Neuronal stem cell (in vitro differentiated cells): ENCODE data around the gene PHTF2.

Experiments
- DNase-seq: peaks from one replicate; pipeline ENCODE4 v3.0.0-alpha.2; 2013; ENCODE audit warnings: low spot score
- H2AFZ ChIP-seq: one replicate; pipeline ENCODE4 v1.6.1; 2013; ENCODE audit warnings: mild to moderate bottlenecking, low read length, inconsistent platforms
- H2AK5ac ChIP-seq: 2 replicates; pipeline ENCODE4 v1.6.1; 2013; ENCODE audit warnings: low read depth, mild to moderate bottlenecking, inconsistent platforms, low read length, moderate library complexity, mixed read lengths
- H2BK120ac ChIP-seq: 2 replicates; pipeline ENCODE4 v1.6.1; 2013; ENCODE audit warnings: low read depth, mild to moderate bottlenecking, inconsistent platforms, low read length, moderate library complexity, mixed read lengths
- H2BK12ac ChIP-seq: one replicate; pipeline ENCODE4 v1.6.1; 2013; ENCODE audit warnings: low read length, inconsistent platforms
- H2BK15ac ChIP-seq: 2 replicates; pipeline ENCODE4 v1.6.1; 2013; ENCODE audit warnings: mild to moderate bottlenecking, low read length, inconsistent platforms, mixed read lengths
- H2BK5ac ChIP-seq: one replicate; pipeline ENCODE4 v1.6.1; 2013; ENCODE audit warnings: inconsistent platforms, mild to moderate bottlenecking, low read length, moderate library complexity
- H3K14ac ChIP-seq: one replicate; pipeline ENCODE4 v1.6.1; 2013; ENCODE audit warnings: low read length, inconsistent platforms
- H3K18ac ChIP-seq: 2 replicates; pipeline ENCODE4 v1.6.1; 2013; ENCODE audit warnings: low read length, inconsistent platforms
- H3K23ac ChIP-seq: 2 replicates; pipeline ENCODE4 v1.6.1; 2013; ENCODE audit warnings: low read depth, mild to moderate bottlenecking, mixed read lengths, low read length, inconsistent platforms; ENCODE audit not compliant: poor library complexity
- H3K27ac ChIP-seq: replicated peaks from 3 replicates; pipeline ENCODE4 v1.5.1; 2013; ENCODE audit warnings: low read length, inconsistent platforms
- H3K27me3 ChIP-seq, 3 experiments: 2 replicates each; pipeline ENCODE4 v1.6.1; 2013; ENCODE audit warnings: low read length in 3 of 3, mild to moderate bottlenecking in 2 of 3, inconsistent platforms in 1 of 3, low read depth in 1 of 3, mixed read lengths in 1 of 3, moderate library complexity in 1 of 3; ENCODE audit not compliant: control insufficient read depth in 3 of 3, insufficient read depth in 3 of 3
- H3K36me3 ChIP-seq, 2 donors: replicated peaks in 1 of 2; 2 replicates each; pipeline ENCODE4 v1.6.1; 2013; ENCODE audit warnings: low read length in 2 of 2; ENCODE audit not compliant: control insufficient read depth in 2 of 2, insufficient read depth in 2 of 2
- H3K4ac ChIP-seq: 2 replicates; pipeline ENCODE4 v1.6.1; 2013; ENCODE audit warnings: inconsistent platforms, mild to moderate bottlenecking, low read length, moderate library complexity
- H3K4me1 ChIP-seq, 2 donors: 1 replicate in 1 of 2; 2 replicates in 1 of 2; pipeline ENCODE4 v1.6.1; 2013; ENCODE audit warnings: low read length in 2 of 2, low read depth in 1 of 2; ENCODE audit not compliant: control insufficient read depth in 2 of 2, insufficient read depth in 1 of 2
- H3K4me2 ChIP-seq: one replicate; pipeline ENCODE4 v1.6.1; 2013; ENCODE audit warnings: mild to moderate bottlenecking, low read length, inconsistent platforms; ENCODE audit not compliant: insufficient read depth, poor library complexity, severe bottlenecking
- H3K4me3 ChIP-seq, 2 donors: 2 replicates each; pipeline ENCODE4 v1.5.1; 2013; ENCODE audit warnings: low read length in 2 of 2, mild to moderate bottlenecking in 2 of 2, inconsistent platforms in 1 of 2, moderate library complexity in 1 of 2
- H3K79me1 ChIP-seq: one replicate; pipeline ENCODE4 v1.6.1; 2013; ENCODE audit warnings: low read depth, mild to moderate bottlenecking, inconsistent platforms, low read length, moderate library complexity
- H3K9ac ChIP-seq: one replicate; pipeline ENCODE4 v1.6.1; 2013; ENCODE audit warnings: mild to moderate bottlenecking, low read depth, low read length, inconsistent platforms; ENCODE audit not compliant: poor library complexity
- H3K9me3 ChIP-seq, 2 donors: replicated peaks in 1 of 2; 2 replicates each; pipeline versions ENCODE3 to v1.6.1; 2013; ENCODE audit warnings: low read length in 2 of 2, mild to moderate bottlenecking in 2 of 2, inconsistent platforms in 1 of 2, low read depth in 1 of 2, mixed read lengths in 1 of 2, moderate library complexity in 1 of 2; ENCODE audit not compliant: control insufficient read depth in 2 of 2, insufficient read depth in 1 of 2
- H4K8ac ChIP-seq: one replicate; pipeline ENCODE4 v1.6.1; 2013; ENCODE audit warnings: low read depth, mild to moderate bottlenecking, inconsistent platforms, low read length, moderate library complexity
- H4K91ac ChIP-seq: one replicate; pipeline ENCODE4 v1.6.1; 2013; ENCODE audit warnings: low read length, low read depth, mild to moderate bottlenecking, inconsistent platforms; ENCODE audit not compliant: poor library complexity
- WGBS, 2 donors: extraction: QIAGEN DNeasy Blood & Tissue Kit; methylation state at CpG; one replicate each; pipeline ENCODE4 v1.1.7; 2013; ENCODE audit warnings: missing lambda C conversion rate in 2 of 2, mixed read lengths in 1 of 2; ENCODE audit not compliant: insufficient read length in 2 of 2, insufficient replicate concordance in 1 of 2; ENCODE audit errors: extremely low coverage in 2 of 2; 5-methylcytosine and 5-hydroxymethylcytosine counted together

The PHTF2 gene

DNA sequence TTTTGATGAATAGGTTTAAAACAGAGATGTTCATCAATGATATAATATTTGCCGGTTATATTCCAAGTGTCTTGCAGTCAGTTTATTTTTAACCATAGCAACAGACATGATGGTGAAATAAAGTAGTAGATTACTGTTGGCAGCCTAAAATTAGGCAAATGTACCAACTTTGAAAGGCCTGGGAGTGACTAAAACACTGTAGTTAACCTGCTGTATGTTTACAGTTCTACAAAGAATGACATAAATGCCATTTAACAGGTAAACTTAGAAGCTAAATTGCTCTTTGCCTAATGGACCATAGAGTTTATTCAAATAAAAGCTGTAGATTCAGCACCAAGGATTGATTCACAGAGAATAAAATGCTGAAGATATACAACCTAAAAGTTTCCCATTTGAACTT lies 64.1 kb downstream of the PHTF2 start:
- H3K9me3 ChIP-seq: no peaks in the 10 kb centered on the region
- no peak overlapping the region for H3K18ac ChIP-seq
- H2BK15ac ChIP-seq: no peak overlapping the region
- H3K9ac ChIP-seq: no peak overlapping the region
- no peak overlapping the region for H2BK5ac ChIP-seq
- H3K23ac ChIP-seq: no peak overlapping the region
- H2AK5ac ChIP-seq: no peak overlapping the region
- H3K4ac ChIP-seq: no peak overlapping the region
- DNase-seq: no peak
- no peak overlapping the region for H2AFZ ChIP-seq
- no peak overlapping the region for H2BK12ac ChIP-seq
- no peaks in the 10 kb centered on the region for H3K27me3 ChIP-seq
- no peak overlapping the region for H3K4me2 ChIP-seq
- no peaks in the 10 kb centered on the region for H3K36me3 ChIP-seq
- H2BK120ac ChIP-seq: no peak overlapping the region
- no peak overlapping the region for H3K14ac ChIP-seq
- no peak overlapping the region for H4K8ac ChIP-seq
- H3K4me1 ChIP-seq: no peaks in the 10 kb centered on the region
- WGBS, 2 donors: no CpG with 5 or more reads among the region's 1 CpG
- H4K91ac ChIP-seq: no peak overlapping the region
- H3K27ac ChIP-seq: no peak overlapping the region
- H3K79me1 ChIP-seq: peaks cover 2% of the 10 kb centered on the region
- H3K4me3 ChIP-seq: no peak overlapping the region

- Histone ChIP-seq H3K27me3 (no peaks in the 10 kb centered on the region), H2AFZ (no peak overlapping the region), H2BK5ac (no peak overlapping the region), H3K18ac (no peak overlapping the region), H3K4me3 (no peak overlapping the region), H3K14ac (no peak overlapping the region), H3K4me2 (no peak overlapping the region), H3K4me1 (no peaks in the 10 kb centered on the region), H3K27ac (no peak overlapping the region), H2AK5ac (no peak overlapping the region), H2BK15ac (no peak overlapping the region), H3K4ac (no peak overlapping the region), H4K91ac (no peak overlapping the region), H3K23ac (no peak overlapping the region), H2BK12ac (no peak overlapping the region), H3K9me3 (no peaks in the 10 kb centered on the region), H3K36me3 (no peaks in the 10 kb centered on the region), H3K79me1 (peaks cover 2% of the 10 kb centered on the region), H3K9ac (no peak overlapping the region), H2BK120ac (no peak overlapping the region), H4K8ac (no peak overlapping the region)
- no peak for DNase-seq
- no CpG with 5 or more reads among the region's 2 CpGs for WGBS, 2 donors
These were observed 65.3 kb downstream of the PHTF2 start for GRCh38 chr7:77863860-77864259.

DNA sequence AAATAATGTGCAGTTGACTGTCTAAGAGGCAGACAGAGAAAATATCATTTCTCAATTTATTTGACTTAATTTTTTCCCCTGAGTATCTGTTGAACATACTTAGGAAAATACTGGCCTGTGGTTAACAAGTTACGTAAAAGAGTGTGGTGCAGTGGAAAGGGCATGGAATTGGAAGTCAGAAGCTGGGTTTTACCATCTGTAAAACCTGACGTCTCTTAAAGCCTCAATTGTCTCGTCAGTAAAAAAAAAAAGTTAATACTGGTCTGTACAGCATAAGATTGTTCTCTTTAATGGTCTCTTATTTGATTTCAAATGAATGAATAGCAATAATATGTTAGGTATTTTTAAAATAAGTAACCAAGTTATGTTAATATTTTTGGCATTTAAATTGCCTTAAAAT lies 67.8 kb downstream of the PHTF2 start:
- H2BK5ac ChIP-seq: no peak overlapping the region
- no peaks in the 10 kb centered on the region for H3K27me3 ChIP-seq
- H3K9ac ChIP-seq: no peak overlapping the region
- peaks cover 0 to 1% of the 10 kb centered on the region in 2 donors for H3K9me3 ChIP-seq
- H2BK15ac ChIP-seq: no peak overlapping the region
- no peak overlapping the region for H2AK5ac ChIP-seq
- H3K79me1 ChIP-seq: no peaks in the 10 kb centered on the region
- no peak for DNase-seq
- H3K14ac ChIP-seq: no peak overlapping the region
- H4K8ac ChIP-seq: no peak overlapping the region
- H3K18ac ChIP-seq: no peak overlapping the region
- H3K4me1 ChIP-seq: no peaks in the 10 kb centered on the region
- no peak overlapping the region for H3K4me2 ChIP-seq
- no peak overlapping the region for H4K91ac ChIP-seq
- H3K23ac ChIP-seq: no peak overlapping the region
- no peaks in the 10 kb centered on the region for H3K36me3 ChIP-seq
- H3K4me3 ChIP-seq: no peak overlapping the region
- H3K27ac ChIP-seq: no peak overlapping the region
- H2BK120ac ChIP-seq: no peak overlapping the region
- no peak overlapping the region for H2BK12ac ChIP-seq
- WGBS, 2 donors: no CpG with 5 or more reads among the region's 3 CpGs
- no peak overlapping the region for H2AFZ ChIP-seq
- no peak overlapping the region for H3K4ac ChIP-seq

DNA sequence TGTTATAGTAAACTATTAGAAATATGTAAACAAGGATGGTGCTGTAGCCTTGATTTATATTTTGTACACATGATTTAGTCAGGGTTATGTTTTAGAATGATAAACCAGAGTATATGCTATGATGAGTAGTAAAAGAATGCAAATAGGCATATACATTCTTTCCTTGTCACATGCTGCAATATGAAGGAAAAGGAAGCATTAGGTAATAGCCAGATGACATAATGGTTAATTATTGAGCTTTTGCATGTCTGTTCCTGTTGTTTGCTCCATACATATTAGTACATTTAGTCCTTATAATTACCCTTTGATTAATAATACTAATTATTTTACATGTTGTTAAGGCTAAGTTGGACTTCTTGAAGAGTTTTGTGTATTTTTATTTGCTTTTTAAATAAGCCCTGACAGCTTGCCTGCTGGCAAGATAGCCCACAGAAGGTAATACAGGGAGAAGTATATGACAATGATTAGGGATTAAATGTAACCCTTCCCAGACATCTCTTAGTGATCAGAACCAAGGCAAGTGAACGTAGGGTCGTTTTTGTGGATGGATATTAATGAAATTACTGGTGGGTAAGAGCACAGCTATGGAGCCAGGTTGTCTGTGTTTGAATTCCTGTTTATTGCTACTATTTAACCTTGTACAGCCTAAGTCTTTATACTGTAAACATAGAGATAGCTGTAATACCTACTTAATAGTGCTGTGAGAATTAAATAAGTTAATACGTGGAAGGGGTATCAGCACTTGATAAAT lies 68.4 kb downstream of the PHTF2 start:
- Histone ChIP-seq H3K4ac (no peak overlapping the region), H3K79me1 (no peaks in the 10 kb centered on the region), H3K23ac (no peak overlapping the region), H3K4me1 (no peaks in the 10 kb centered on the region), H2BK15ac (no peak overlapping the region), H3K27me3 (no peaks in the 10 kb centered on the region), H3K4me3 (no peak overlapping the region), H3K9me3 (peaks cover 0 to 5% of the 10 kb centered on the region in 2 donors), H2AFZ (no peak overlapping the region), H3K4me2 (no peak overlapping the region), H3K18ac (no peak overlapping the region), H2BK120ac (no peak overlapping the region), H3K36me3 (no peaks in the 10 kb centered on the region), H4K8ac (no peak overlapping the region), H3K14ac (no peak overlapping the region), H3K27ac (no peak overlapping the region), H4K91ac (no peak overlapping the region), H2BK5ac (no peak overlapping the region), H2BK12ac (no peak overlapping the region), H3K9ac (no peak overlapping the region), H2AK5ac (no peak overlapping the region)
- WGBS, 2 donors: no CpG with 5 or more reads among the region's 3 CpGs
- no peak for DNase-seq
